HG03520 (cell line): ENCODE data around the gene OXCT1.
"Not testable (repeated sequence)": the region's sequence is repeated elsewhere in the genome, so short reads cannot be mapped to it uniquely, and the experiment has no call there.

Experiments
- ATAC-seq: cut with Tn5 transposase; IDR thresholded peaks from one replicate; pipeline ENCODE4 v1.9.1; 2021; ENCODE audit warnings: mild to moderate bottlenecking, moderate library complexity; ENCODE audit not compliant: unreplicated experiment

Gene OXCT1

GRCh38 chr5:41728281-41728680 is 141.9 kb downstream of the OXCT1 start:
- ATAC-seq: no peak

- no peak for ATAC-seq
Observed at GRCh38 chr5:41722359-41722950, 147.8 kb downstream of the OXCT1 start.

DNA sequence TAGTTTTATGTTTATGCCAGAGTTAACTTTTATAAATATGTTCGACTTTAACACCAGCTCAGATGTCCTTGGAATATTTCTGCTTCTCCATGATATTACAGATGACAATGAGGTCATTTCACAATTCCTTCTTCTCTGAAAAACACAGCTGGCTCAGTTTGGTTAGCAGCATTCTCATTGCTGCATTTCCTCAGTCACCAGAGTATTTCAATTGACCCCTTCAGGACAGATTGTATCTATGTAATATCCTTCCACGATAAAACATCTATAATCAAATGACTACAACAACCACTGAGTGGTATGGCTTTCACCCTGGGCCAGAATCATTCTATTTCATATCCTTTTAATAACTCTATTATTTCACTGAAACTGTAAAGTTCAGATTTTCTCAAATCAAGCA is 148.7 kb downstream of the OXCT1 start:
- ATAC-seq: no peak

- ATAC-seq: no peak
Observed at GRCh38 chr5:41716382-41716781, 153.8 kb downstream of the OXCT1 start.

DNA sequence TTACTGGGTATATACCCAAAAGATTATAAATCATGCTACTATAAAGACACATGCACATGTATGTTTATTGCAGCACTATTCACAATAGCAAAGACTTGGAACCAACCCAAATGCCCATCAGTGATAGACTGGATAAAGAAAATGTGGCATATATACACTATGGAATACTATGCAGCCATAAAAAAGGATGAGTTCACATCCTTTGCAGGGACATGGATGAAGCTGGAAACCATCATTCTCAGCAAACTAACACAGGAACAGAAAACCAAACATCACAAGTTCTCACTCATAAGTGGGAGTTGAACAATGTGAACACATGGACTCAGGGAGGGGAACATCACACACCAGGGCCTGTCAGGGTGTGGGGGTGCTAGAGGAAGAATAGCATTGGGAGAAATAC is 155.8 kb downstream of the OXCT1 start:
- not testable (repeated sequence) for ATAC-seq

- peak; percentile 20 for ATAC-seq
Observed at GRCh38 chr5:41708604-41708940, 161.7 kb downstream of the OXCT1 start.

DNA sequence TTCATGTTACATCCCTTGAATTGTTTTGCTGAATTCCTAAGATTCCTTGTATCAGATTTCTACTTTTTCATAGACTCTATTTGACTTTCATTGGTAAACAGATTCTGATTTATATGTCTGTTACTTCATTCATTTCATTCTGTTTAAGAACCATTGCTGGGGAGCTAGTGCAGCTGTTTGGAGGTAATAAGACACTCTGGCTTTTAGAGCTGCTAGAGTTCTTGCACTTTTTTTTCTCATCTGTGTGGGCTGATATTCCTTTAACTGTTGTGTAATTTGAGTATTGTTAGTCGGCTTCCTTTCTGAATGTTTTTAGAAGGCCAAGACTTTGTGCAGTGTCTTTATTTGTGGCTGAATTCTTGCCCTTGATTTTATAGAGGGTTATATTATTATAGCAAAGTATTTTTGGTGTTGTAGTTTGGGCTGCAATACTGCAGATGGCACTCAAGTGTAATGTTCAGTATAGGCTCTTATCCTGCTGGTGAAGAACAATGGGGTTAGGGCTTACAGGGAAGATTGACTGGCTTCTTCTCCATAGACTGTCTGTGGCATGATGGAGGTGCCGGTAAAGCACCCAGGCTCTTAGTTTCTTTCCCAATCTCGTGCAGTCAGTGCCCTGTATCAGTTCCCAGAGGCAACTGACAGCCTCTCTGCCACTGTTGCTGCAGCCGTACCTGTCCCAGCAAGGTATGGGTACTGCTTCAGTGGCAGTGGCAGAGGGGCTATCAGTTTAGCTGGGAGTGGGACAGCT is 162.2 kb downstream of the OXCT1 start:
- peak; percentile 75 for ATAC-seq

DNA sequence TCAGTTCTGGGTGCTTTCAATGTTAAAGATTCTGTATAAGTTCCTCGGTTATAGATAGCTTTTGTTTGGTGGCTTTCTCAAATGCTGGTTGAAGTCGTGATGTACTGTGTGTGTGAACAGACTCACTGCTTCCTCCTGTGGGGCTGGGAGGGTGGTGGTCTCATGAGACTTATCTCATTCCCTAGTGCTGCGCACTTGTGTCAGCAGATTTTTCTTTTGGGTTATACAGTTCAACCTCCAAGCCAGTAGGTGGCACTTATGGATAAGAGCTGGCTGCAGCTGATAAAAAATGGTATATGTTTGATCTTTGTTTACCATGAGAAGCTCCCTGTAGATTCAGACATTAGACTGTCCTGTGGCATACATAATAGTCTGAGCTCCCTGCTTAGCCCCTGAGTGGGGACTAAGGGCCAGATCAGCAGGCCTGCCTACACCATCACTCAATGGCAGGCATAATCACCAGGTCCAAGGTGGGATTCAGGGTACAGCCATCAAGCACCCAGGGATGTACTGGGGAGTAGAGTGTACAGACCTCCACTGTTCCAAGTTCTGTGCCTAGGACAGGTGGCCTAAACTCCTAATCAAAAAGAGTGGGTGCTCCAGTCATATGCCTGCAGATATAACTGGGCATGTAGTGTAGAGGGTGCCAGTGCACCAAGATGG is 174.2 kb downstream of the OXCT1 start:
- ATAC-seq: peak; percentile 88

GRCh38 chr5:41686767-41687166 is 183.5 kb downstream of the OXCT1 start:
- ATAC-seq: no peak

DNA sequence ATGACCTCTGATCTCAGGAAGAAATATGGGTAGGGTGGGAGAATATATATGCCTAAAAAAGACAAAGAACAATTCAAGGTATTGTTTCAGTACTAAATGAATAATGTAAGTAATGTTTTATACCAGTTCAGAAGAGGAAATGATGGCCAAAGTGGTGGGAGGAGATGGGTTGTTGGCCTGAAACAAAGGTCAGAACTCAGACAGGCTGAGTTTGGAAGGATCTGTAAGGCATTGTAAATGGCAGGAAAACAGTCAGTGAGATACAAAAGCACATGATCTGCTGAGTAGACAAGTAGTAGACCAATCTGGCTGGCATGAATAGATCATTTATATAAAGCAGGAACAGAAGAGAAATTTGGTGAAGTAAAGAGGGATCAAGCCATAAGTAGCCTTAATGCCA is 184.0 kb downstream of the OXCT1 start:
- ATAC-seq: no peak

DNA sequence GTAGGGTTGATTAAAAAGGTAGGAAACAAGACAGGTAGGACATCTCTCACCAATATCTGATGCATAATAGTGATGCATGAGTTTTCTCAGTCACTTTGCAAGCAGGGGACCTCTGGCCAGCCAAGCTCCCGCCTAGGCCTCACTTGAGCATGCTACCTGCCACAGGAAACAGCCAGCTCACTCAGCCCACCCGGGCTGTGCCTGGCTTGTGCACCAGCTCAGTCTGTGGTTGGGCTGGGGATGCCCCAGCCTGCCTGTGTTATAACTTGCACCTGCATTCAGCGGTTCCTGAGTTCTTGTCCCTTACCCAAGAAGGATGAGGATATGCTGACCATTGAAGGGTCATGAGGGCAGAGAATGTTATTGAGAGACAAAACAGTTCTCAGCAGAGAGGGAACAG is 187.0 kb downstream of the OXCT1 start:
- peak; percentile 39 for ATAC-seq

DNA sequence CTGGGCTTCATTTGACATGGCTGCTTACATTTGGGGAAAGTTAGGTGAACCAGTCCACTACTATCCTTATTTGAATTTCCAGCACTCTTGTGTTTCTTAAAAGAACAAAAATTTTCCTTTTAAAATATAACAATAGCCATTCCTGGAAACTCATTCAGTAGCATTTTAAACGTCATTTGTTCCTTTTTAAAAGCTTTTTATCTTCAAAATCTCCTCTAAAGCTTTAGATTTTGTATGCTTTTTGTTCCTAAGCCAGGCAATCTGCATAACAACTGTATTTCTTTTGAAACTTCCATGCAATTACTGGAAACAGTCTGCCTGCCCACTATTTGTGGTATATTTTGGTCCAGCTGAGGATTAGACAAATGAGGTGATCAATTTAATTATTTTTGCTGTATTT is 187.6 kb downstream of the OXCT1 start:
- ATAC-seq: no peak

DNA sequence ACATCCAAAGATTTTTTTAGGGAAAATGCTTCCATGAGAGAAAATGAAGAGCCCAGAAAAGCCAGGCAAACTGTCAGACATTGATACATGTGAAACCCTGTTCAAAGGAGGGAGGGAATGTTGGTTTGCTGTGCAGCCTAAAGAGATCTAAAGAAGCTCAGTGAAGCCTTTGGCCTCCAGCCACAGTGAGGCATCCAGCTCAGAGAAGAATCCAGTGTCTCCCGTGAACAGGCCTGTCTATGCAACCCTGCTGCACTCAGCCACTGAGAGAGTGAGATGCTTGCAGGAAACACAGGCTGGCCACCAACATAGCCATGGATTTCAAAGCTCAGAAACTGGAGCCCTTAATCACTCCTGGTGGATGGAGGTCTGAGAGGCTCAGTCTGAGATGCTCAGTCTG is 188.4 kb downstream of the OXCT1 start:
- no peak for ATAC-seq
